ENCODE measurements around the gene ANOS1. TPM values are rescaled to one million over a fixed set of nuclear protein-coding genes. Genes with fewer than 3 reads are reported as not detected.

ANOS1 gene
- total RNA-seq, 1 experiment from 2014 or later = 0.91 TPM

- intact Hi-C loops (cut with micrococcal nuclease; ENCODE audit: unreplicated experiment) = no loop called here
- Histone ChIP-seq H3K4me1 (no peaks in the 10 kb centered on the region), H3K4me3 (ENCODE audit: low read depth, low read length) (no peak overlapping the region), H3K27me3 (replicated peaks; ENCODE audit: control insufficient read depth, insufficient read depth, low read length) (no peaks in the 10 kb centered on the region), H3K36me3 (ENCODE audit: control insufficient read depth, insufficient read depth, low read length) (no peaks in the 10 kb centered on the region), H3K9me3 (no peaks in the 10 kb centered on the region)
- Mint-ChIP-seq H3K9me3 (ENCODE audit: unreplicated experiment) (no peaks in the 10 kb centered on the region), H3K27ac (ENCODE audit: unreplicated experiment) (no peak overlapping the region), H3K27me3 (ENCODE audit: insufficient read depth, unreplicated experiment) (peaks cover 12% of the 10 kb centered on the region), H3K4me3 (ENCODE audit: unreplicated experiment) (no peak overlapping the region), H3K4me1 (ENCODE audit: low read depth, unreplicated experiment) (no peaks in the 10 kb centered on the region), H3K36me3 (ENCODE audit: insufficient read depth, unreplicated experiment) (no peaks in the 10 kb centered on the region)
- no TSS peak for BruUV-seq (replicated peaks)
- no peak for DNase-seq
- POLR2A ChIA-PET = no interaction called here
- CTCF ChIA-PET = no interaction called here
- TF ChIP-seq, protein P1, sequence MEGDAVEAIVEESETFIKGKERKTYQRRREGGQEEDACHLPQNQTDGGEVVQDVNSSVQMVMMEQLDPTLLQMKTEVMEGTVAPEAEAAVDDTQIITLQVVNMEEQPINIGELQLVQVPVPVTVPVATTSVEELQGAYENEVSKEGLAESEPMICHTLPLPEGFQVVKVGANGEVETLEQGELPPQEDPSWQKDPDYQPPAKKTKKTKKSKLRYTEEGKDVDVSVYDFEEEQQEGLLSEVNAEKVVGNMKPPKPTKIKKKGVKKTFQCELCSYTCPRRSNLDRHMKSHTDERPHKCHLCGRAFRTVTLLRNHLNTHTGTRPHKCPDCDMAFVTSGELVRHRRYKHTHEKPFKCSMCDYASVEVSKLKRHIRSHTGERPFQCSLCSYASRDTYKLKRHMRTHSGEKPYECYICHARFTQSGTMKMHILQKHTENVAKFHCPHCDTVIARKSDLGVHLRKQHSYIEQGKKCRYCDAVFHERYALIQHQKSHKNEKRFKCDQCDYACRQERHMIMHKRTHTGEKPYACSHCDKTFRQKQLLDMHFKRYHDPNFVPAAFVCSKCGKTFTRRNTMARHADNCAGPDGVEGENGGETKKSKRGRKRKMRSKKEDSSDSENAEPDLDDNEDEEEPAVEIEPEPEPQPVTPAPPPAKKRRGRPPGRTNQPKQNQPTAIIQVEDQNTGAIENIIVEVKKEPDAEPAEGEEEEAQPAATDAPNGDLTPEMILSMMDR (IDR thresholded peaks at IDR 0.05; ENCODE audit: insufficient read depth in 1 of 2, low read depth in 1 of 2, low read length in 1 of 2, severe bottlenecking in 1 of 2, unreplicated experiment in 1 of 2) = no peak
Measured at GRCh38 chrX:8683687-8684086, 48.2 kb downstream of the ANOS1 start.

- Histone ChIP-seq H3K4me3 (ENCODE audit: low read depth, low read length) (no peak overlapping the region), H3K27me3 (replicated peaks; ENCODE audit: control insufficient read depth, insufficient read depth, low read length) (no peaks in the 10 kb centered on the region), H3K4me1 (no peaks in the 10 kb centered on the region), H3K9me3 (no peaks in the 10 kb centered on the region), H3K36me3 (ENCODE audit: control insufficient read depth, insufficient read depth, low read length) (no peaks in the 10 kb centered on the region)
- no TSS peak for BruUV-seq (replicated peaks)
- Mint-ChIP-seq H3K9me3 (ENCODE audit: unreplicated experiment) (no peaks in the 10 kb centered on the region), H3K27me3 (ENCODE audit: insufficient read depth, unreplicated experiment) (peaks cover 3% of the 10 kb centered on the region), H3K4me1 (ENCODE audit: low read depth, unreplicated experiment) (no peaks in the 10 kb centered on the region), H3K27ac (ENCODE audit: unreplicated experiment) (no peak overlapping the region), H3K4me3 (ENCODE audit: unreplicated experiment) (no peak overlapping the region), H3K36me3 (ENCODE audit: insufficient read depth, unreplicated experiment) (no peaks in the 10 kb centered on the region)
- CTCF ChIA-PET = no interaction called here
- DNase-seq = no peak
- TF ChIP-seq, protein P1 (IDR thresholded peaks at IDR 0.05; ENCODE audit: insufficient read depth in 1 of 2, low read depth in 1 of 2, low read length in 1 of 2, severe bottlenecking in 1 of 2, unreplicated experiment in 1 of 2) = no peak
- POLR2A ChIA-PET = no interaction called here
- intact Hi-C loops (cut with micrococcal nuclease; ENCODE audit: unreplicated experiment) = no loop called here
Measured at GRCh38 chrX:8679550-8679949, 52.4 kb downstream of the ANOS1 start.

DNA sequence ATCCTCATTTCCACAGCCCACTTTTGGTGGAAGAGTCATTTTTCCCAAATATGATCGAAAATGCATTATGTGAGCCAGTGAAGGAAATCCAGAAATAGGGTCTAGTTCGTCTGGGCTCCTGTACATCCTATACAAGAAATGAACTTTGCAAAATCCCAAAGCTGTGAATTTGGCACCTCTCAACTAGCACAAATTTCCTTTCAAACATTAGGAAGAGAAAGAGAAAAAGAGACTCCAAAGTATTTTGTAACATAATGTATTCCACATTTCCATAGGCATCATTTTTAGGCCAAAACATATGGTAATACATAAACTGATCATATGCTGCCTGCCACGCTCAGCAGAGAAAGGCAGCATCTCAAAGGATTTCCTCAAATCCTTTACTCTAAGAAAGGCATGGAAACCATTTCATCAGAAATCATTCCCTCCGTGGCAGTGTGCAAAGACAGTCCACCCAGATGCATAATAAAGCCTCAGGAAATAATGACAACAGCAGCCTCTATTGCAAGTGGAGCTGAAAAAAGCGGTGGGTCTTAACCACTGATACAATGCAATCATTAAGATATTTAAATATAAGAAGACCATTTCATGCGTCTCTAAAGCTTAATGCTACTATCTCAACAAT lies 56.8 kb downstream of the ANOS1 start:
- Histone ChIP-seq H3K27me3 (replicated peaks; ENCODE audit: control insufficient read depth, insufficient read depth, low read length) (no peaks in the 10 kb centered on the region), H3K36me3 (ENCODE audit: control insufficient read depth, insufficient read depth, low read length) (no peaks in the 10 kb centered on the region), H3K9me3 (no peaks in the 10 kb centered on the region), H3K4me1 (no peaks in the 10 kb centered on the region), H3K4me3 (ENCODE audit: low read depth, low read length) (no peak overlapping the region)
- DNase-seq = no peak
- Mint-ChIP-seq H3K27me3 (ENCODE audit: insufficient read depth, unreplicated experiment) (peaks cover 5% of the 10 kb centered on the region), H3K36me3 (ENCODE audit: insufficient read depth, unreplicated experiment) (no peaks in the 10 kb centered on the region), H3K4me1 (ENCODE audit: low read depth, unreplicated experiment) (no peaks in the 10 kb centered on the region), H3K4me3 (ENCODE audit: unreplicated experiment) (no peak overlapping the region), H3K27ac (ENCODE audit: unreplicated experiment) (no peak overlapping the region), H3K9me3 (ENCODE audit: unreplicated experiment) (no peaks in the 10 kb centered on the region)
- ChIA-PET POLR2A (no interaction called here), CTCF (no interaction called here)
- TF ChIP-seq, protein P1 (IDR thresholded peaks at IDR 0.05; ENCODE audit: insufficient read depth in 1 of 2, low read depth in 1 of 2, low read length in 1 of 2, severe bottlenecking in 1 of 2, unreplicated experiment in 1 of 2) = no peak
- BruUV-seq (replicated peaks) = no TSS peak
- intact Hi-C loops (cut with micrococcal nuclease; ENCODE audit: unreplicated experiment) = no loop called here
